Stimulated activated CD8-positive, alpha-beta memory T cell treated with anti-CD3 and anti-CD28 coated beads, Interleukin-4, amount 100 ng/mL, for 4 hours (primary cell): ENCODE data around the gene FBXO45.
"Not testable (repeated sequence)": the region's sequence is repeated elsewhere in the genome, so short reads cannot be mapped to it uniquely, and the experiment has no call there.

ENCODE experiments used
- DNase-seq, 2 donors: peaks; one replicate each; pipeline ENCODE4 v3.0.0-alpha.2; 2020; ENCODE audit warnings: low read depth in 2 of 2, low spot score in 1 of 2

FBXO45 gene

DNA sequence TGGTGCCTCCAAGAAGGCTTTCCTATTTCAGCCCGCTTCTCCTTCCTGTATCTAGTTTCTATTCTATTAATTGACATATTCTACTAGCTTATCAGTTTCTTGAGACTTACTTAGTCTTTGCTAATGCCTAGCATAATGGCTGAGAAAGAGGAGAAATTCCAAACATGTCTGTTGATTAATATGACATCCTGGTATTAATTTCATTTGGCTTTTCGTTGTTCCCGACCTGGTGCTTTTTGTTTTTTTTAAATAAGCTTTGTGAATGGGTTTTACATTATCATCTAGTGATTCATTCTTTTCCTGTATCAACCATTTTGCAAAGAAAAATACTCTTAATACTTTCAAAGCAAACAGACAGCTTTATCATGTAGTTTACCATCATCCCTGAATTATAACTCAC lies 13.2 kb upstream of the FBXO45 start:
- DNase-seq: no peak

- no peak for DNase-seq
Measured at GRCh38 chr3:196557236-196557635, 11.2 kb upstream of the FBXO45 start.

DNA sequence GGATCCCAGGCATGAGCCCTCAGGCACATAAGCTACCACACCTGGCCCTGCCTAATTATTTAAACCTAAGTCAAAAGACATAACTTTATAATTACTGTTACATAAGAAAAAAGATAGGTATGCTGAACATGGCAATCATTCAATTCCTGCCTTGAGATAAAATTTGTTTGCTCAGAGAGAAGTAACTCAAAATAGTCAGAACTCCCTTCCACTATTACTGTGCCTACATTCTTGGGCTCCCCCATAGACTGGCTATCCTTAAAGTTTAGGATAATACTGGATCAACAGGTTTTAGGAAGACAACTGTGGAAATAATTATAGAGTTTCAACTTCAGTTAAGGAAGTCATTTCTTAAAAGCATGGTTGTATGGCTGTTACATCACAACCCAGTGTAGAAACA lies 10.0 kb upstream of the FBXO45 start:
- DNase-seq: no peak

- no peak for DNase-seq
Measured at GRCh38 chr3:196559826-196560225, 8.6 kb upstream of the FBXO45 start.

- DNase-seq: no peak
Measured at GRCh38 chr3:196563721-196564225, 4.7 kb upstream of the FBXO45 start.

- peak; percentile 3 to 23 for DNase-seq
Measured at GRCh38 chr3:196569003-196569516, 600 bp downstream of the FBXO45 start.

DNA sequence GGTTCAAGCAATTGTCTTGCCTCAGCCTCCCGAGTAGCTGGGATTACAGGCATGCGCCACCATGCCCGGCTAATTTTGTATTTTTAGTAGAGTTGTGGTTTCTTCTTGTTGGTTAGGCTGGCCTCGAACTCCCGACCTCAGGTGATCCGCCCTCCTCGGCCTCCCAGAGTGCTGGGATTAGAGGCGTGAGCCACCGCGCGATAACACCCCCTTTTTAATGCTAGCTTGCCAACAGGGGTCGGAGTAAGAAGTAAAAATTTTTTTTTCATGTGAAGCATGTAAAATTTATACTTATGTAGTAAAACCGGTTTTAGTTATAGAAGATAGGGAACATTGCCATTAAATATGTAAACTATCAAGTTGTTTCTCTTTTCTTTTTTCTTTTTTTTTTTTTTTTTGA lies 1.9 kb downstream of the FBXO45 start:
- DNase-seq: not testable (repeated sequence)

- no peak for DNase-seq
Measured at GRCh38 chr3:196572389-196572788, 3.9 kb downstream of the FBXO45 start.

GRCh38 chr3:196585044-196585757 lies 16.7 kb downstream of the FBXO45 start:
- no peak for DNase-seq

DNA sequence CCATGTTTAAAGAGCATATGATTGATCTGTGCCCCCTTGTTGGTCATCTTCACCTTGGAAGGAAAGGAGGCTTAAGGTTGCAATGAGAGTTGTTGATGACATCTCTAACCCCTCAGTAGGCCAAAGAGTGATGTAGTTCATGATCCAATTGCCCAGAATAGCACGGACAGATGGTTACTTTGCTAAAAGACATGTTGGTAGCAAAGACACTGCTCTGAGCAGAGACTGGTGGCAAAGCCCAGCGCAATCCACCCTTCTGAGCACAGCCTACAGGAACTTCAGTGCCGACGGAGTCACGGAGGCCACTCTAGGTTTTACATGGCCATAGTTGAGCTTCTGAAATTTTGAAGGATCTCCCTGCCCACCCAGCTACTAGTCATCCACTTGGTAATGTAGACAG lies 21.8 kb downstream of the FBXO45 start:
- no peak for DNase-seq

DNA sequence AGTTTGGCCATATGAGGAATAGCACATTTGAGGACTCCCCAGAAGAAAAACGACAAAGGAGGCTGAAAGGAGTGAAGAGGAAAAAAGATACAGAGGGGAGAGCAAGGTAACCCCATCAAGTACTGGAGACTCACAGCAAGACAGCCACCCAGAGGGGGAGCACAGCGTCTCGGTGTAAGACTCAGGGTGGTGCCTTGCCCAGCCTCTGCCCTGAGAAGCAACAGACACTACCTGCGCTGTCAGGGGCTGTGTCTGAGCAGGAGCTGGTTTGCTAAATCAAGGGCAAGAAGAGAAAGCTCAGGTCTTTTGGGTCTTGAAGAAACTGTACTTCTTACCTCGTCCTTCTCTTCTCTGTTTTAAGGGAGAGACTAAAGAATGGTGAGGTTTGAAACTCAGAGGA lies 27.9 kb downstream of the FBXO45 start:
- DNase-seq: no peak

- not testable (repeated sequence) for DNase-seq
Measured at GRCh38 chr3:196597971-196598733, 29.7 kb downstream of the FBXO45 start.

GRCh38 chr3:196599734-196600128 lies 31.3 kb downstream of the FBXO45 start:
- DNase-seq: no peak

DNA sequence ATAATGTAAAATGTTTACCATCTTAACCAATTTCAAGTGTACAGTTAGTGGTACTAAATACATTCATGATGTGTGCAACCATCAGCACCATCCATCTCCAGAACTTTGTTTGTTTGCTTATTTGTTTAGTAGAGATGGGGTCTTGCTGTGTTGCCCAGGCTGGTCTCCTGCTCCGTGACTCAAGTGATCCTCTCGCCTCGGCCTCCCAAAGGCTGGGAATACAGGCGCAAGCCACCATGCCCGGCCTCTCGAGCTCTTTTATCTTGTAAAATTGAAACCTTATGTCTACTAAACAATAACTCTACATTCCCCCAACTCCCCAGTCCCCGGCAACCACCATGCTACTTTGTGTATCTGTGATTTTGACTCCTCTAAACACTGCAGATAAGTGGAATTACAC lies 31.9 kb downstream of the FBXO45 start:
- no peak for DNase-seq

DNA sequence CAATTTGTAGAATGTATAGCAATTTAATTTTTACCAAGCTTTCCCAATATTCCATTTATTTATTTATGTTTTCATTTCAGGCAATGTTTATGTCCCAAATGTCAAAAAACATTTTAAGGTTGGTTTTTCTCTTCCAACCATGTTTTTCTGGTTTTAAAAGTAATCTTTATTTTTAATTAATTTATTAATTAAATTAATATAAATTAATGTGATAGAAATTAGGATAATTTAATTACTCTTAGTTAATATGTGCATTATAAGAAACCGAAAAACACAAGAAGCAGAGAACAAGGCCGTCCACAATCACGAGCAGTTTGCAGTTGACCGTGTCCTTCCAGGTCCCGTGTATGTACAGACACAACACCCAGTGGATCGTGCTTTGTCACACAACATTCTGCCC lies 34.2 kb downstream of the FBXO45 start:
- no peak for DNase-seq

- DNase-seq: no peak
Measured at GRCh38 chr3:196603683-196604082, 35.2 kb downstream of the FBXO45 start.

DNA sequence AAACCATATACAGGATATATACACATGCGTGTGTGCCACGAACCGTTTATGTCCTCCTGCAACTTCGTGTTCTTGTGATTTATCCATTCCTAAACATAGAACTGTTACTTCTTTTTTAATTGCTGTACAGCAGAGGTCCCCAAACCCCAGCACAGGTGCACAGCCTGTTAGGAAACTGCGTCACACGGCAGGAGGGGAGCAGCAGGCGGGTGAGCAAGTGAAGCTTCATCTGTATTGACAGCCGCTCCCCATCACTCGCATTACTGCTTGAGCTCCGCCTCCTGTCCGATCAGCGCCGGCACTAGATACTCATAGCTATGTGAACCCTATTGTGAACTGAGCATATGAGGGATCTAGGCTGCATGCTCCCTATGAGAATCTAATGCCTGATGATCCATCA lies 36.1 kb downstream of the FBXO45 start:
- DNase-seq: peak in 1 of 2 donors; percentile 23

GRCh38 chr3:196608693-196609092 lies 40.2 kb downstream of the FBXO45 start:
- no peak for DNase-seq

- DNase-seq: peak; percentile 84 to 98
Measured at GRCh38 chr3:196609343-196609775, 40.9 kb downstream of the FBXO45 start.

GRCh38 chr3:196609805-196610515 lies 41.5 kb downstream of the FBXO45 start:
- DNase-seq: no peak

DNA sequence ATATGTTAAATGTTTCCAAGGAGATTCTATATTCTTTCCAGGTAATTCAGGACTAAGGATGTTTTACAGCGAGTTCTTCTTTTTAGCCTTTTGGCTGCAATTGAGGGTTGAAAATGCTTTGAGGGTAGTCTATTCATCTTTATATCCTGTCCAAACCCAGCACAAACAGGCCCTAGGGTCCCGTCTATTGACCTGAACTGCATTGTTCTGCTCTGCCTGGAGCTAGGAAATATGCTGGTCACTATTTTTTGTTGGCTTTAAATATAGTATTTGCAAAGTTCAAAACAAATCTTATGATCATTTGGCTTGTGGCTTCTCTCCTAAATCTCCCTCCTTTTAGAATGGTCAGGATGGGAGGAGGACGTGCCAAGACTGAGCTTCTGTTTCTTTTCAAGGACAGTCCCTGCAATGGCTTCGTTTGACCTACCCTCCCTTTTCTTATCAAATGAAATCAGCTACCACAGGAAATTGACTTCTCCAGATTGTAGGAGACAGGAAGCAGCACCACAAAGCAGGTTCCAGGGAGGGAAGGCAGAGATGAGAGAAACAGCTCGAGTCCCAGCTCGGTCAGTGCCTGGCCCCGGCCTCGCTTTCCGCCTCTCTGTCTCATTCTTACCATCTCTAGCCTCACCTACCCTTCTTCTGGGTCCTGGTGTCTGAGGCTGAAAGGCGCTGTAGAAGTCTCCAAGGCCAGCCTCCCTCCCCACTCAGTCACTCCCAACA lies 43.5 kb downstream of the FBXO45 start:
- no peak for DNase-seq
